Endothelial cell of umbilical vein (primary cell): ENCODE data around the gene KRT82. TPM values are rescaled to one million over a fixed set of nuclear protein-coding genes. Genes with fewer than 3 reads are reported as not detected.

Experiments
- BruUV-seq: library from RNA; stranded (reverse); fragments of 400-500 nt; replicated peaks from 2 replicates; lab custom pipeline; 2021; lab: Mats Ljungman, UMichigan
- CTCF ChIA-PET: fragments of 300-600, 350-600 bp; sonication (Branson Sonifier 250); formaldehyde crosslinking; loops from one replicate; lab custom pipeline; 2021; ENCODE audit warnings: antibody characterized with exemption, inconsistent platforms; lab: Charles Lee
- POLR2A ChIA-PET: fragments of 300-600, 350-600 bp; sonication (Branson Sonifier 250); formaldehyde crosslinking; loops from one replicate; lab custom pipeline; 2021; ENCODE audit warnings: antibody characterized with exemption, inconsistent platforms; lab: Charles Lee
- DNase-seq: peaks from one replicate; pipeline ENCODE4 v3.0.0-alpha.2; 2011; ENCODE audit warnings: low read depth, low spot score
- FAIRE-seq: peaks from 2 replicates; lab custom pipeline; 2011; peaks lifted over from hg19 to GRCh38; lab: Jason Lieb, UNC
- H2AFZ ChIP-seq: 2 replicates; pipeline ENCODE4 v1.6.0; 2012; ENCODE audit warnings: low read depth, low read length, control low read depth, inconsistent platforms
- H3K27ac ChIP-seq: 2 replicates; pipeline ENCODE4 v1.5.1; 2011; ENCODE audit warnings: low read depth, mild to moderate bottlenecking, control low read depth, low read length, moderate library complexity; ENCODE audit not compliant: insufficient read depth
- H3K27me3 ChIP-seq, 2 experiments: 2 replicates each; pipeline versions ENCODE4 v1.6.0 to v1.6.1; 2011; ENCODE audit warnings: low read length in 2 of 2, mixed read lengths in 1 of 2; ENCODE audit not compliant: control insufficient read depth in 2 of 2, insufficient read depth in 2 of 2
- H3K36me3 ChIP-seq, 2 experiments: 2 replicates in 1 of 2; 3 replicates in 1 of 2; pipeline ENCODE4 v1.5.1; 2011; ENCODE audit warnings: low read length in 2 of 2, mild to moderate bottlenecking in 1 of 2, moderate library complexity in 1 of 2; ENCODE audit not compliant: control insufficient read depth in 2 of 2, insufficient read depth in 2 of 2; ENCODE audit errors: extremely low read depth in 1 of 2
- H3K4me1 ChIP-seq: 3 replicates; pipeline ENCODE4 v1.5.1; 2011; ENCODE audit warnings: mild to moderate bottlenecking, low read length; ENCODE audit not compliant: control insufficient read depth, insufficient read depth; ENCODE audit errors: extremely low read depth
- H3K4me2 ChIP-seq: 2 replicates; pipeline ENCODE4 v1.6.1; 2011; ENCODE audit warnings: low read length, control low read depth, mixed read lengths; ENCODE audit not compliant: insufficient read depth
- H3K4me3 ChIP-seq, 3 experiments: fragments of 200-600 bp in 1 of 3; sonication (generic), shearing (Covaris generic) in 1 of 3; replicated peaks in 1 of 3; 2 replicates each; pipeline ENCODE4 v1.5.1; 2011 to 2016; ENCODE audit warnings: control low read depth in 3 of 3, low read length in 3 of 3, mild to moderate bottlenecking in 2 of 3, inconsistent platforms in 1 of 3, low read depth in 1 of 3, moderate library complexity in 1 of 3; ENCODE audit not compliant: insufficient read depth in 1 of 3
- H3K79me2 ChIP-seq: 2 replicates; pipeline ENCODE4 v1.6.0; 2012; ENCODE audit warnings: low read length, inconsistent platforms; ENCODE audit not compliant: control insufficient read depth, insufficient read depth
- H3K9ac ChIP-seq: replicated peaks from 2 replicates; pipeline ENCODE3; 2011; ENCODE audit warnings: low read length, control low read depth; ENCODE audit not compliant: insufficient read depth; ENCODE audit errors: extremely low read depth
- H3K9me1 ChIP-seq: replicated peaks from 3 replicates; pipeline ENCODE4 v1.6.0; 2011; ENCODE audit warnings: mild to moderate bottlenecking, low read length; ENCODE audit not compliant: control insufficient read depth, insufficient read depth; ENCODE audit errors: extremely low read depth
- H3K9me3 ChIP-seq: replicated peaks from 2 replicates; pipeline ENCODE4 v1.5.1; 2012; ENCODE audit warnings: low read length, inconsistent platforms; ENCODE audit not compliant: control insufficient read depth, insufficient read depth
- H4K20me1 ChIP-seq: replicated peaks from 2 replicates; pipeline ENCODE3; 2011; ENCODE audit warnings: mild to moderate bottlenecking, low read length; ENCODE audit not compliant: control insufficient read depth, insufficient read depth; ENCODE audit errors: extremely low read depth
- EZH2 ChIP-seq: IDR thresholded peaks from 2 replicates; pipeline ENCODE4 v1.6.1; 2012; ENCODE audit warnings: borderline replicate concordance, low read depth, mild to moderate bottlenecking, moderate library complexity, low read length, inconsistent platforms; ENCODE audit not compliant: severe bottlenecking
- FOS ChIP-seq: IDR thresholded peaks from 2 replicates; pipeline ENCODE4 v1.6.1; 2011; ENCODE audit warnings: mild to moderate bottlenecking, low read length, moderate library complexity, borderline replicate concordance; ENCODE audit not compliant: insufficient read depth
- GATA2 ChIP-seq: IDR thresholded peaks from 2 replicates; pipeline ENCODE4 v1.7.0; 2011; ENCODE audit warnings: low read depth, mild to moderate bottlenecking, moderate library complexity, mixed read lengths, low read length; ENCODE audit not compliant: insufficient read length, insufficient read depth
- JUN ChIP-seq: IDR thresholded peaks from 2 replicates; pipeline ENCODE4 v1.6.1; 2011; ENCODE audit warnings: borderline replicate concordance, low read depth; ENCODE audit not compliant: insufficient read length, insufficient read depth
- MYC ChIP-seq: IDR thresholded peaks from one replicate; pipeline ENCODE4 v1.6.1; 2011; ENCODE audit warnings: mild to moderate bottlenecking, low read depth, low read length
- POLR2A ChIP-seq: IDR thresholded peaks from 2 replicates; pipeline ENCODE4 v1.6.1; 2012; ENCODE audit warnings: low read depth, mild to moderate bottlenecking, control low read depth, low read length
- POLR2AphosphoS5 ChIP-seq: IDR thresholded peaks from 2 replicates; pipeline ENCODE4 v1.6.1; 2012; ENCODE audit warnings: low read depth, mild to moderate bottlenecking, control low read depth, low read length, moderate library complexity; ENCODE audit not compliant: insufficient read depth
- dilution Hi-C: fragments of 300-500 bp; cut with MboI; formaldehyde crosslinking; loops from one replicate; pipeline ENCODE4 v1.15.0; 2019; ENCODE audit warnings: low sequenced_read_pairs; ENCODE audit not compliant: extremely low pct_ligation_motif_present
- intact Hi-C: fragments of 100-400 bp; cut with micrococcal nuclease; formaldehyde crosslinking; loops from one replicate; pipeline ENCODE4 v1.10.0; 2022
- polyA plus RNA-seq, 4 experiments: library from polyadenylated mRNA; depleted of rRNA in 3 of 4; stranded (reverse) in 3 of 4; unstranded in 1 of 4; fragments of >200 nt; gene quantifications; 2 replicates each; pipeline versions ENCODE4 v1.2.1 to v1.2.3, GENCODE V29; 2011 to 2012; ENCODE audit warnings: missing spikeins in 1 of 4
- total RNA-seq: library from RNA; stranded (reverse); gene quantifications from 2 replicates; pipeline ENCODE4 v1.2.3, GENCODE V29; 2021
- TF ChIP-seq, protein P1 (sequence below): IDR thresholded peaks from 2 replicates; pipeline ENCODE4 v1.6.1; 2011; ENCODE audit not compliant: insufficient read depth, insufficient read length
- TF ChIP-seq, protein P2 (sequence below), 2 donors: IDR thresholded peaks; 1 replicate in 1 of 2; 2 replicates in 1 of 2; pipeline ENCODE4 v1.5.1; 2011; ENCODE audit warnings: low read length in 2 of 2, mild to moderate bottlenecking in 2 of 2, moderate library complexity in 2 of 2, control low read depth in 1 of 2, inconsistent platforms in 1 of 2, low read depth in 1 of 2; ENCODE audit not compliant: insufficient read depth in 1 of 2; ENCODE audit errors: extremely low read depth in 1 of 2

KRT82 gene
- total and polyA plus RNA-seq, 2 donors (not counting 3 experiments of a cell fraction or from before 2014, with no cell fraction given), result not detected

DNA sequence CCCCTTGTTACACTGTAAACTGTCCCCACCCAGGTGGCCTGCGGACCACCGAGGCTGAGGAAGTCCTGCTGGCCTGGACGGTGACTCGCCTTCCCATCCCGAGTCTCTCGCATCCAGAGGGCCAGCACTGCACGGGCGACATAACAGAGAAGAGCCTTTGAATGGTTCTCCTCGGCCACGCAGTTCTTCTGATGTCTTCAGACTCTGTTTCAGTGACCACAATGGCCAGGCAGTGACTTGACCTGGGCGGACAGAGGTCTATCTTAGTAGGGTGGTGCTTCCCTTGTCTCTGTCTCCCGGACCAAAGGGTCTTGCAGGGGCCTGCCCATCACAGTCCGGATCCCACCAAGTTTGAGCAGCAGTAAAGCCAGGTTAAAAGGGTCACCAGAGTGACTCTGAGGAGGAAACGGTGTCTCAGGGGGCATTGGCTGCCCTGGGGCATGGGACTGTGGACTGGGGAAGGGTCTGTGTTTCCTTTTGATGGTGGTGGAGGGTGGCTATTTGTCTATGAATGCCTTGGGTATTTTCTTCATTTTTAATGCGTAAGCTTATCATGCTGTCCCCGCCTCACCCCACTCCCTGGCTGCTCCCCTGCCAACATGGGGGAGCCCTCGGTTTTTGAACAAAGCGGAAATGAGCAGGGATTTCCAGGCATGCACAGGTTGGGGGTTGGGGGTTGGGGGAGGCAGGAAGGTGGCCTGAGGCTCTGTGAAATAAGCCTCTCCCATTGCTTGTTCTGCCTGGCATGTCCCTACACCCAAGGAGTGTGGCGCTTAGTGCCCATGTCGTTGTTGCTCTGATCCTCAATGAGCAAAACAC lies 49.2 kb downstream of the KRT82 start:
- H3K9me3 ChIP-seq, result no peaks in the 10 kb centered on the region
- CTCF ChIA-PET, result interaction anchor here (1.4 kb wide), 1 partner anchor 7 kb away, joined by 4 read pairs; no protein-coding TSS in a partner anchor

More for the DNA sequence above, 49.2 kb downstream of the KRT82 start:
- intact Hi-C loops (no loop called here), dilution Hi-C loops (no loop called here)
- H4K20me1 ChIP-seq, result no peaks in the 10 kb centered on the region
- no peak overlapping the region for H3K27ac ChIP-seq
- DNase-seq (no peak), FAIRE-seq (no peak)
- no peak overlapping the region for H3K4me2 ChIP-seq
- H3K79me2 ChIP-seq, result no peaks in the 10 kb centered on the region
- no peak overlapping the region for H3K9ac ChIP-seq
- H3K36me3 ChIP-seq, result no peaks in the 10 kb centered on the region
- no peaks in the 10 kb centered on the region for H3K4me1 ChIP-seq
- no peaks in the 10 kb centered on the region for H3K9me1 ChIP-seq
- no TSS peak for BruUV-seq
- TF ChIP-seq, protein P1, sequence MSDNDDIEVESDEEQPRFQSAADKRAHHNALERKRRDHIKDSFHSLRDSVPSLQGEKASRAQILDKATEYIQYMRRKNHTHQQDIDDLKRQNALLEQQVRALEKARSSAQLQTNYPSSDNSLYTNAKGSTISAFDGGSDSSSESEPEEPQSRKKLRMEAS, result no peak
- TF ChIP-seq, protein P2, sequence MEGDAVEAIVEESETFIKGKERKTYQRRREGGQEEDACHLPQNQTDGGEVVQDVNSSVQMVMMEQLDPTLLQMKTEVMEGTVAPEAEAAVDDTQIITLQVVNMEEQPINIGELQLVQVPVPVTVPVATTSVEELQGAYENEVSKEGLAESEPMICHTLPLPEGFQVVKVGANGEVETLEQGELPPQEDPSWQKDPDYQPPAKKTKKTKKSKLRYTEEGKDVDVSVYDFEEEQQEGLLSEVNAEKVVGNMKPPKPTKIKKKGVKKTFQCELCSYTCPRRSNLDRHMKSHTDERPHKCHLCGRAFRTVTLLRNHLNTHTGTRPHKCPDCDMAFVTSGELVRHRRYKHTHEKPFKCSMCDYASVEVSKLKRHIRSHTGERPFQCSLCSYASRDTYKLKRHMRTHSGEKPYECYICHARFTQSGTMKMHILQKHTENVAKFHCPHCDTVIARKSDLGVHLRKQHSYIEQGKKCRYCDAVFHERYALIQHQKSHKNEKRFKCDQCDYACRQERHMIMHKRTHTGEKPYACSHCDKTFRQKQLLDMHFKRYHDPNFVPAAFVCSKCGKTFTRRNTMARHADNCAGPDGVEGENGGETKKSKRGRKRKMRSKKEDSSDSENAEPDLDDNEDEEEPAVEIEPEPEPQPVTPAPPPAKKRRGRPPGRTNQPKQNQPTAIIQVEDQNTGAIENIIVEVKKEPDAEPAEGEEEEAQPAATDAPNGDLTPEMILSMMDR (IDR thresholded peaks at IDR 0.05; ENCODE audit: extremely low read depth in 1 of 2, insufficient read depth in 1 of 2, low read depth in 1 of 2, low read length in 2 of 2), result no peak
- TF ChIP-seq FOS (no peak), MYC (no peak), GATA2 (no peak), EZH2 (no peak), POLR2AphosphoS5 (no peak), POLR2A (no peak), JUN (no peak)
- POLR2A ChIA-PET, result no interaction called here
- H2AFZ ChIP-seq, result no peak overlapping the region
- H3K4me3 ChIP-seq, result no peak overlapping the region
- H3K27me3 ChIP-seq, result peaks cover 7 to 13% of the 10 kb centered on the region in 2 experiments
